Ovary (tissue), 9 donors: ENCODE data around the gene OR5AK2. TPM values are rescaled to one million over a fixed set of nuclear protein-coding genes. Genes with fewer than 3 reads are reported as not detected.

Experiments
- DNase-seq, 5 donors: peaks; one replicate each; pipeline ENCODE4 v3.0.0-alpha.2; 2019 to 2020
- H3K27ac ChIP-seq, 2 donors: fragments of 200-600 bp; one replicate each; pipeline versions ENCODE4 v1.5.1 to v1.8.0; 2019 to 2022
- H3K27me3 ChIP-seq: fragments of 200-600 bp; one replicate; pipeline ENCODE4 v1.8.0; 2022
- H3K36me3 ChIP-seq: fragments of 200-600 bp; sonication (generic); one replicate; pipeline ENCODE4 v1.5.1; 2019
- H3K4me1 ChIP-seq: one replicate; pipeline ENCODE4 v1.8.1; 2013; ENCODE audit warnings: mild to moderate bottlenecking, moderate library complexity; ENCODE audit not compliant: insufficient read depth
- H3K4me3 ChIP-seq: fragments of 200-600 bp; sonication (generic); one replicate; pipeline ENCODE4 v1.5.1; 2017
- H3K9me3 ChIP-seq, 2 donors: fragments of 200-600 bp in 1 of 2; sonication (generic) in 1 of 2; one replicate each; pipeline versions ENCODE4 v1.5.1 to v1.8.1; 2013 to 2019; ENCODE audit warnings: mild to moderate bottlenecking in 1 of 2, moderate library complexity in 1 of 2
- CTCF ChIP-seq, 3 donors: fragments of 450-650 bp in 2 of 3; fragments of 200-600 bp in 1 of 3; IDR thresholded peaks; one replicate each; pipeline versions ENCODE4 v1.5.1 to v1.8.0; 2016 to 2022; ENCODE audit warnings: antibody characterized with exemption in 3 of 3, mild to moderate bottlenecking in 1 of 3
- EP300 ChIP-seq: sonication (generic); formaldehyde crosslinking; IDR thresholded peaks from one replicate; pipeline ENCODE4 v1.6.1; 2017; ENCODE audit warnings: antibody characterized with exemption
- POLR2A ChIP-seq: fragments of 450-650 bp; IDR thresholded peaks from one replicate; pipeline ENCODE4 v1.6.1; 2017; ENCODE audit warnings: antibody characterized with exemption, mild to moderate bottlenecking, moderate library complexity
- WGBS, 3 donors: extraction: QIAGEN DNeasy Blood & Tissue Kit in 1 of 3; methylation state at CpG; one replicate each; pipeline versions ENCODE4 v1.1.5 to v1.1.7; 2013 to 2017; 5-methylcytosine and 5-hydroxymethylcytosine counted together
- intact Hi-C, 4 donors: fragments of 100-400 bp; cut with DNase I; formaldehyde crosslinking; loops; one replicate each; pipeline versions ENCODE4 v1.11.0 to v1.15.1; 2022 to 2023
- polyA plus RNA-seq, 2 donors: library from polyadenylated mRNA; stranded (reverse); fragments of 200-250 nt in 1 of 2; fragments of 350-450 nt in 1 of 2; fragmentation: Illumina TruSeq in 1 of 2; extraction: RNeasy Lipid Tissue Mini Kit (QIAGEN cat#74804) in 1 of 2; gene quantifications; one replicate each; pipeline ENCODE4 v1.2.3, GENCODE V29; 2013 to 2014
- total RNA-seq, 7 donors: library from RNA; depleted of rRNA in 2 of 7; stranded (reverse); fragments of >200 nt in 2 of 7; fragmentation: NEBNext Ultra II Directional in 3 of 7; extraction: Animal tissue kit (Norgen Biotek cat#: 25700) in 3 of 7; gene quantifications; one replicate each; pipeline versions ENCODE4 v1.1.0 to v1.2.4, GENCODE V29; 2016 to 2023
- donor health status: DM: no; HTN: no; CAD: no; lungs with moderate emphysema.
- donor health status: DM: no; HTN: no; CAD: no.
- donor health status: Bipolar disorder and iron deficiency.
- donor health status: DM: yes; HTN: yes; CAD: no.
- donor health status: DM: no; HTN: no; CAD: no.
- donor health status: DM: yes; HTN: yes; CAD: no.

The OR5AK2 gene
- total and polyA plus RNA-seq, 9 donors = not detected

- H3K27ac ChIP-seq = no peak overlapping the region
- no peak overlapping the region for H3K4me3 ChIP-seq
- H3K4me1 ChIP-seq = no peaks in the 10 kb centered on the region
- intact Hi-C loops = no loop called here
- H3K9me3 ChIP-seq = peaks cover 0 to 2% of the 10 kb centered on the region in 2 donors
- TF ChIP-seq EP300 (no peak), CTCF (IDR thresholded peaks at IDR 0.05) (no peak), POLR2A (no peak)
- H3K27me3 ChIP-seq = peaks cover 3% of the 10 kb centered on the region
- no peaks in the 10 kb centered on the region for H3K36me3 ChIP-seq
- DNase-seq = no peak
- WGBS, 3 donors = 63 to 72% (median 71%) methylated on average over 2 of the region's 2 CpGs
Observed at GRCh38 chr11:56990702-56991101, 2.0 kb downstream of the OR5AK2 start.

GRCh38 chr11:56994532-56994931, 5.8 kb downstream of the OR5AK2 start:
- peaks cover 0 to 4% of the 10 kb centered on the region in 2 donors for H3K9me3 ChIP-seq
- no peaks in the 10 kb centered on the region for H3K4me1 ChIP-seq
- no peak for DNase-seq
- intact Hi-C loops = no loop called here
- no peaks in the 10 kb centered on the region for H3K27me3 ChIP-seq
- TF ChIP-seq POLR2A (no peak), EP300 (no peak), CTCF (IDR thresholded peaks at IDR 0.05) (no peak)
- H3K36me3 ChIP-seq = no peaks in the 10 kb centered on the region
- H3K4me3 ChIP-seq = no peak overlapping the region
- H3K27ac ChIP-seq = no peak overlapping the region

GRCh38 chr11:57001674-57002401, 13.1 kb downstream of the OR5AK2 start:
- Histone ChIP-seq H3K27ac (no peak overlapping the region), H3K9me3 (peaks cover 0 to 5% of the 10 kb centered on the region in 2 donors), H3K27me3 (no peaks in the 10 kb centered on the region), H3K36me3 (no peaks in the 10 kb centered on the region), H3K4me3 (no peak overlapping the region), H3K4me1 (no peaks in the 10 kb centered on the region)
- TF ChIP-seq CTCF (IDR thresholded peaks at IDR 0.05) (no peak), POLR2A (no peak), EP300 (no peak)
- no peak for DNase-seq
- 74 to 81% (median 76%) methylated on average over 14 of the region's 14 CpGs for WGBS, 3 donors
- intact Hi-C loops = no loop called here

- H3K4me3 ChIP-seq = no peak overlapping the region
- no peak for TF ChIP-seq POLR2A
- no peak for TF ChIP-seq CTCF (IDR thresholded peaks at IDR 0.05)
- TF ChIP-seq EP300 = no peak
- 77 to 81% (median 80%) methylated on average over 3 of the region's 3 CpGs for WGBS, 3 donors
- H3K27ac ChIP-seq = no peak overlapping the region
- H3K9me3 ChIP-seq = no peaks in the 10 kb centered on the region
- no peaks in the 10 kb centered on the region for H3K27me3 ChIP-seq
- DNase-seq = no peak
- H3K36me3 ChIP-seq = no peaks in the 10 kb centered on the region
- intact Hi-C loops = no loop called here
- H3K4me1 ChIP-seq = no peaks in the 10 kb centered on the region
Observed at GRCh38 chr11:57008373-57008772, 19.7 kb downstream of the OR5AK2 start.
